Vagina (tissue), 2 donors: ENCODE results near the gene SHLD2. TPM values are rescaled to one million over a fixed set of nuclear protein-coding genes. Genes with fewer than 3 reads are reported as not detected.
"Not testable (repeated sequence)": the region's sequence is repeated elsewhere in the genome, so short reads cannot be mapped to it uniquely, and the experiment has no call there.

Source experiments
- DNase-seq, 2 donors: peaks; one replicate each; pipeline ENCODE4 v3.0.0-alpha.2; 2017; ENCODE audit errors: extremely low spot score in 2 of 2
- H3K27ac ChIP-seq: fragments of 200-600 bp; sonication (generic); one replicate; pipeline ENCODE4 v1.5.1; 2019
- H3K27me3 ChIP-seq: fragments of 200-600 bp; sonication (generic); one replicate; pipeline ENCODE4 v1.5.1; 2019
- H3K36me3 ChIP-seq, 2 donors: fragments of 200-600 bp; sonication (generic); one replicate each; pipeline ENCODE4 v1.5.1; 2017 to 2019
- H3K4me1 ChIP-seq: fragments of 200-600 bp; sonication (generic); one replicate; pipeline ENCODE4 v1.5.1; 2019
- H3K4me3 ChIP-seq, 2 donors: fragments of 200-600 bp; sonication (generic); 1 replicate in 1 of 2; 2 replicates in 1 of 2; pipeline ENCODE4 v1.5.1; 2016 to 2019
- H3K9me3 ChIP-seq: fragments of 200-600 bp; sonication (generic); one replicate; pipeline ENCODE4 v1.5.1; 2019
- intact Hi-C: fragments of 100-400 bp; cut with DNase I; formaldehyde crosslinking; loops from one replicate; pipeline ENCODE4 v1.15.1; 2023
- total RNA-seq: library from RNA; depleted of rRNA; stranded (reverse); fragments of >200 nt; gene quantifications from one replicate; pipeline ENCODE4 v1.2.3, GENCODE V29; 2016

Gene SHLD2
- total RNA-seq, 1 donor from 2014 or later = 27.5 TPM

DNA sequence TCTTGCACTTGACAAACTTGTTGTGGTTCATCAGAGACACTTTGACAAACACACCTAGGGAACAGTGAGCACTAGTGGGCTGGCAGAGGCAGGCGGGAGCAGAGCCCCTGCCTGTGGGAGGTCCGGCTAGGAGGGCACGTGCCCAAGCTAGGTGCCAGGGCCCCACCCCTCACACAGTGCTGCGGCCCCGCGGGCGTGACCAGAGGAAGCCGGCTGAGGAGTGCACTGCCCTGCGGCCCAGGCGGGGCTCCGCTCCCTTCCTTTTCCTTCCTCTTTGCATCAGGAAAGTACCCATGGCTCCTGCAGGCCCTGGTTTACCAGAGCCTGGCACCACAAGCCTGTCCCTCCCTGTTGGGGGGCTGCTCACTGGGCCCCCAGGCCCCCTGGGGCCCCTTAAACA, 121.1 kb downstream of the SHLD2 start:
- intact Hi-C loops = not testable (repeated sequence)

DNA sequence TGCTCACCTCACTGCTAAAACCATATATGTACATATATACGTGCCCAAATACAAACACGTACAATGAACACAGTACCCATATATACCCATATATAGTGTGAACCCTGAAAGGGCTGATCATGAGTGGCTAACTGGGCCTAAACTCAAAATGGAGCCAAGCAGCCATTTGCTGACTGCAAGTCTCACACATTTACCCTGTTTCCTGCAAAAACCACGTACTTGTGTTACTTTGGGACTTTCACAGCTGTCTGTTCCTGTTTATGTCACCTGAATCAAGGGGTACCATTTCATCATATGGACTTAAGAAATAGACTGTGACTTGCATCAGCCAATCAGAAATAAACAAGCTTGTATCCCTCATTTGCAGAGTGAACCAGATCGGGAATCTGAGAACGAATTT, 124.4 kb downstream of the SHLD2 start:
- intact Hi-C loops, H3K9me3 ChIP-seq, H3K27ac ChIP-seq, H3K4me3 ChIP-seq, H3K27me3 ChIP-seq, H3K36me3 ChIP-seq, DNase-seq, H3K4me1 ChIP-seq: not testable (repeated sequence)

More for the DNA sequence above, 121.1 kb downstream of the SHLD2 start:
- H3K9me3 ChIP-seq, H3K4me3 ChIP-seq, DNase-seq, H3K4me1 ChIP-seq, H3K27me3 ChIP-seq, H3K36me3 ChIP-seq, H3K27ac ChIP-seq: not testable (repeated sequence)

DNA sequence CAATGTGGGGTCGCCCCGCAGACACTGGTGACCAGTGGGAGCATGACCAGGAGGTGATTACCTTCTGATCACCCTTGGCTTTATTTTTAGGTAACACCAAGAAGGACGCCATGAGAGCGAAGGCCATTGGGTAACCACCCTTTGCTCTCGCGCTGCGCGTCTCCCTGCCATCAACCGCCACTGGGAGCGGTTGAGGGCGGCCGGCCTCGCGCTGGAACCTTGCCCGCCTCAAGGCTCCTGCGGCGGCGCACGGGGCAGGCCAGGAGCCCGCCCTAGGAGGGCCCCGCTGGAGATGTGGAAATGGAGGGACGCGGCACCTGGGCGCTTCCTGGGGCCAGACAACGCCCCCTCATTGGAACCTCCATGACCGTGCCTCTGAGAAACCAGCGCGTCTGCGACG, 127.8 kb downstream of the SHLD2 start:
- H3K27ac ChIP-seq, H3K36me3 ChIP-seq, H3K27me3 ChIP-seq, H3K4me1 ChIP-seq, H3K9me3 ChIP-seq, DNase-seq, H3K4me3 ChIP-seq, intact Hi-C loops: not testable (repeated sequence)

DNA sequence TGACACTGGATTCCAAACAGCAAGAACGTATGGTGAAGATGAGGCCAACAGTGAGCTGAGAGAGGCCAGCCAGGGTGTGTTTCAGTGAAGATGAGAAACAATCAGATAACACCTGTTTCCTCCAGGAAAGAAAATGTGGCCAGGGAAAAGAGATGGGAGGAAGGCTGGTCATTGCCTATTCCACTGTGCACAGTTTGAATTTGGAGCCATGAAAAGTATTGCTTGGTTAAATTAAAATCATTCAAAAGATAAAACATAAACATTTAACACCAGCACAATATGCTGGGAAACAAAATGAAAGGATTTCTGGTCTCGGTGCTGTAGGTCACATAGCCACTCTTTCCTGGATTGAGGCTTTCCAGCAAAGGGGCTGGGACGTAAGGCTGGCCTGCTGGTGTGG, 130.1 kb downstream of the SHLD2 start, which contains the start of gene NUTM2A:
NUTM2A (plus strand) TSS at position 301 of the 400 bp plus-strand sequence. CDS start 383 bp downstream, outside the sequence.
- H3K9me3 ChIP-seq, DNase-seq, H3K4me3 ChIP-seq, H3K27me3 ChIP-seq, H3K36me3 ChIP-seq, H3K27ac ChIP-seq, H3K4me1 ChIP-seq, intact Hi-C loops: not testable (repeated sequence)

DNA sequence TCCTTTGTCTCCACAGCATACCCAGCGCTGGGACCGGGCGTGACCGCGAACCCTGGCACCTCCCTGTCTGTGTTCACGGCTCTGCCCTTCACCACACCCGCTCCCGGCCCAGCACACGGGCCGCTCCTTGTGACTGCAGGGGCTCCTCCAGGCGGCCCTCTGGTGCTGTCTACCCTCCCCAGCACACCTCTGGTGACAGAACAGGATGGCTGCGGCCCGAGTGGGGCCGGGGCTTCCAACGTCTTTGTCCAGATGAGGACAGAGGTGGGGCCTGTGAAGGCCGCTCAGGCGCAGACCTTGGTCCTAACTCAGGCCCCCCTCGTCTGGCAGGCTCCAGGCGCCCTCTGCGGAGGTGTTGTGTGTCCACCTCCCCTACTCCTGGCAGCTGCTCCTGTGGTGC, 133.2 kb downstream of the SHLD2 start:
- H3K4me3 ChIP-seq, H3K27ac ChIP-seq, intact Hi-C loops, H3K27me3 ChIP-seq, H3K4me1 ChIP-seq, H3K36me3 ChIP-seq, H3K9me3 ChIP-seq, DNase-seq: not testable (repeated sequence)

DNA sequence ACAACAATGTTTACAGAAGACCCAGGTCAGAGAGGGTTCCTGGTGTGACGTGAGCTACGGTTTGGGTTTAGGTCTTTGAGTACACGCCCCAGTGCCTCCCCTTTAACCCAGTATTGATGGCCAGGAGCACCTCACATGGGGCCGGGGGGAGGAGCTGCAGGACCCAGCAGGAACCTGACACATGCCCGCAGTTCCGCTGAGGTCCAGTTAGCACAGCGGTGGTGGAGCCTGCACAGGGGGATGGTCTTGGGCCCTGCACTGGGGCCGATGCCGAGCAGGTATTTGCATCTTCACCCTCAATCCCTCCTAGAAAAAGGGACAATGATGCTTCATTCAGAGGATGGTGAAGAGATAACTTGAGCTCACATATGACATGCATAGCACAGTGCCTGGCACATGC, 134.2 kb downstream of the SHLD2 start:
- intact Hi-C loops, H3K9me3 ChIP-seq, DNase-seq, H3K27ac ChIP-seq, H3K4me3 ChIP-seq, H3K36me3 ChIP-seq, H3K4me1 ChIP-seq, H3K27me3 ChIP-seq: not testable (repeated sequence)

DNA sequence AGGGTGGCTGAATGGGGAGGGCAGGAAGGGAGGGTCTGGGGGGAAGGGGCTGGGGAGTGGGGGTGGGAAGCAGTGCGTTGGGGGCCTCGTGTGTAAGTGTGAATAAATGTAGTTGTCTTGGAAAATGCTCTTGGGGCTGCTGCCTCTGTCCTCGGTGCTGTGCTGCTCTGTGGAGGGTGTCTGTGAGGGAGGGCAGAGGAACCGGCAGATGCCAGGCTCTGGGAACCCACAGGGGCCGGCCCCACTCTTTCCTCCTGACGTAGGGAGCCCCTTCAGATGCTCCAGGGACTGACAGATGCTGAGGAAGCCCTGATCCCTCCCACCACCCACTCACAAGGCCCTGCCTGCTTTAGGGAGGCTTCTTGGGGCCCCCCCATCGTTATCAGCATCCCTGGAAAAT, 139.8 kb downstream of the SHLD2 start:
- DNase-seq, H3K9me3 ChIP-seq, H3K36me3 ChIP-seq, H3K27me3 ChIP-seq, H3K4me3 ChIP-seq, H3K27ac ChIP-seq, H3K4me1 ChIP-seq, intact Hi-C loops: not testable (repeated sequence)

DNA sequence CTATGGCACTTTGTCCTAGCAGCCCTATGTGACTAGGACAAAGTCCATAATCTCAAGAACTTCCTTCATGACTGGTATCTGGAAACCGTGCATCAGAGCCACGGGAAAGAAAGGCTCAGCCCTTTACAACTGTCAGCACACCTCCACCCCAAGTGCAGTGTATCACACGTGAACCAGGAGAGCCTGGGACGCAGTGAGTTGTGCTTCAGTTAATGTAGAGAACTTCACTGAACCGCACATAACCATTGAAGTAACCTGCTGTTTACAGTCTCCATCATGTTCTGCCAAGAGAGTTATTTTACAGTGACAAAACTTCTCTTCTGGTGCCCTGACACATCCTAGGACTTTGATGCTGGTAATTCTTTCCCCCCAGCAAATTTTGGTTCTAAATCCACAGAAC, 142.2 kb downstream of the SHLD2 start:
- H3K4me3 ChIP-seq, H3K36me3 ChIP-seq, H3K27me3 ChIP-seq, intact Hi-C loops, DNase-seq, H3K4me1 ChIP-seq, H3K9me3 ChIP-seq, H3K27ac ChIP-seq: not testable (repeated sequence)

DNA sequence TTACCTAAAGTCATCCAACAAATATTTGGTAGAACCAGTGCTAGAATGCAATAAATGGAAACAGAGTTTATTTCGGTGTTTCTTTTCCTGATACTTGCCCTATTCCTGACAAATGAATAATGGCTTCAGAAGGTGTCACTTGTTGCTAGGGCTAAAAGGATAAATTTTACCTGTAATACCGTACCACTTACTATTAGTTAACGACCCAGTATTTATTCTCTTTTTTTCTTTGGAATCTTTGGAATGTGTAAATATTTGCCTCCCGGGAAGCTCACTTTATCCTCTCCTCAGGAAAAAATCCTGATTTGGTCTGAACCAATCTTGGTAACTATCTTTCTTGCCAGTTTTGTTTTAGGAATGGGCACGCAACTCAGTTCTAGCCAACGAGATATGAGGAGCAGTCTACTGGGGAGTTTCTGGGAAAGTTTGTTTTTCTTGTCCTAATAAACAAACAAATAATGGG, 144.4 kb downstream of the SHLD2 start:
- H3K4me1 ChIP-seq, H3K36me3 ChIP-seq, H3K27me3 ChIP-seq, H3K4me3 ChIP-seq, H3K9me3 ChIP-seq, DNase-seq, H3K27ac ChIP-seq, intact Hi-C loops: not testable (repeated sequence)

Other genes starting within 250 kb of the SHLD2 start
- 57.2 TPM for gene MMRN2, start 137.6 kb upstream of the SHLD2 start, total RNA-seq
- 36.6 TPM for gene SNCG, start 136.6 kb upstream of the SHLD2 start, total RNA-seq
- 374 TPM for gene ADIRF, start 126.7 kb upstream of the SHLD2 start, total RNA-seq
- gene FAM25A, start 74.9 kb upstream of the SHLD2 start, total RNA-seq = 40.0 TPM
- gene GLUD1, start 363 bp upstream of the SHLD2 start, total RNA-seq = 133 TPM
- 0.98 TPM for gene NUTM2A, start 130.2 kb downstream of the SHLD2 start, total RNA-seq